PC-3 (cell line): ENCODE data around the gene IL25.

ENCODE experiments used
- EZH2 ChIP-seq: fragments of 300-600 bp; sonication (generic); IDR thresholded peaks from one replicate; pipeline ENCODE4 v1.6.1; 2017; ENCODE audit warnings: antibody characterized with exemption, mild to moderate bottlenecking, low read length; ENCODE audit not compliant: unreplicated experiment
- EZH2phosphoT487 ChIP-seq: fragments of 300-600 bp; sonication (generic); IDR thresholded peaks from 2 replicates; pipeline ENCODE4 v1.6.1; 2018; ENCODE audit warnings: mild to moderate bottlenecking, antibody characterized with exemption, low read length, borderline replicate concordance
- TF ChIP-seq, protein P1 (sequence below): fragments of 300-600 bp; sonication (generic); conservative IDR thresholded peaks from 2 replicates; pipeline ENCODE4 v1.5.1; 2017; ENCODE audit warnings: antibody characterized with exemption, low read depth, mild to moderate bottlenecking, low read length

DNA sequence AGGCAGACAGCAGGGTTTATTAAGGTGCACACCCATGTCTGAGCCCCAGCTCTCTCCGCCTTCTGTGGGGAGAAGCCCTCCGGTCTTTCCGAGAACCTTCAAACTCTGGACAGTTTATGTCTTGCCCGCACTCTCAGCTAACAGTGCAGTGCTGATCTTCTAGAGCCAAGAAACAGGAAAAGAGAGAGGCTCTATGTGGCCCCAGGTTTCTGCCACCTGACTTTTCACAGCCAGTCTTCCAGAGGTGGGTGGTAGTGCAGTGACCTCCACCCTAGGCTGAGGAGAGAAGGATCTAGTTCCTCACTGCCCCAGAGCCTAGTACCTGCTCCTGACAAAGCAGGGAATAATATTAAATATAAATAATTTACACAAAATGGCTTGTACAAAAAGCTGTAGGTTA is 15.9 kb upstream of the IL25 start:
- TF ChIP-seq, protein P1, sequence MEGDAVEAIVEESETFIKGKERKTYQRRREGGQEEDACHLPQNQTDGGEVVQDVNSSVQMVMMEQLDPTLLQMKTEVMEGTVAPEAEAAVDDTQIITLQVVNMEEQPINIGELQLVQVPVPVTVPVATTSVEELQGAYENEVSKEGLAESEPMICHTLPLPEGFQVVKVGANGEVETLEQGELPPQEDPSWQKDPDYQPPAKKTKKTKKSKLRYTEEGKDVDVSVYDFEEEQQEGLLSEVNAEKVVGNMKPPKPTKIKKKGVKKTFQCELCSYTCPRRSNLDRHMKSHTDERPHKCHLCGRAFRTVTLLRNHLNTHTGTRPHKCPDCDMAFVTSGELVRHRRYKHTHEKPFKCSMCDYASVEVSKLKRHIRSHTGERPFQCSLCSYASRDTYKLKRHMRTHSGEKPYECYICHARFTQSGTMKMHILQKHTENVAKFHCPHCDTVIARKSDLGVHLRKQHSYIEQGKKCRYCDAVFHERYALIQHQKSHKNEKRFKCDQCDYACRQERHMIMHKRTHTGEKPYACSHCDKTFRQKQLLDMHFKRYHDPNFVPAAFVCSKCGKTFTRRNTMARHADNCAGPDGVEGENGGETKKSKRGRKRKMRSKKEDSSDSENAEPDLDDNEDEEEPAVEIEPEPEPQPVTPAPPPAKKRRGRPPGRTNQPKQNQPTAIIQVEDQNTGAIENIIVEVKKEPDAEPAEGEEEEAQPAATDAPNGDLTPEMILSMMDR: no peak
- TF ChIP-seq EZH2: no peak
- no peak for TF ChIP-seq EZH2phosphoT487
